NCI-H1092 (cell line): Measurements from ENCODE around the gene XRN2.
"Not testable (repeated sequence)": the region's sequence is repeated elsewhere in the genome, so short reads cannot be mapped to it uniquely, and the experiment has no call there.

Source experiments
- DNase-seq: peaks from one replicate; lab custom pipeline; 2025; lab: John Stamatoyannopoulos, UW

Gene XRN2

DNA sequence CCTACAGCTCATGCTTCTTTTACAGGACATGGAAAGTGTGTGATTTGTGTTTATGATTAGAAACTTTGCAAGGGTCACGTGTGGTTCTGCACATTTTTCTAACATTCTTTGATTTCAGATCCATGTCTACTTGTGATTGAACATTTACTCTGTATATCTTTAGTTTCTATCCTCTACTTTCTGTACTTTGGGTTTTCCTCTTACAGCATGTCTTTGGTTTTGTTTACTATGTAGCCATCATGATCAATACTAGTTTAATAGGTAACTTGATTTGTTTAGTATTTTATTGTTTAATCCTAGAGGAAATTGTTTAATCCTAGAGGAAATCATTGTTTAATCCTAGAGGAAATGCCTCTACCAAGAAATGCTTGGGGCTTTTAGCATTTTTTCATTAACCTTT is 41.8 kb downstream of the XRN2 start:
- DNase-seq = no peak

DNA sequence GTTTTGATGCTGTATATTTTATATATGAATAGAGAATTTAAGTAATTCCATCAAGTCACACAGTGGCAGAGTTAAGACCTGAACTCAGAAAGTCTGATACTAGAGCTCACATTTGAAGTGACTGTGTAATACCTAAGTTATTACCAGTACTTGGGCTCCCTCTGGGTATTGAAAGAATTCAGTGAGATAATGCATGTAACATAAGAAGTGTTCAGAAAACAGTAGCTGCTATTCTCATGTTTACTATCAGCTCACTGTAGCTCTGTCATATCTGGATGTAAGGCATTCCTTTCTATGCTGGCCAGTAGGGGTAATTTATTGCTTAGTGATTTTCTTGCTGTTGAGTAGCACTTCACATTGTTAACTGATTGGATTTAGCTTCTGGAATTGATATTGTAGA is 49.6 kb downstream of the XRN2 start:
- DNase-seq = no peak

GRCh38 chr20:21353236-21353635 is 50.1 kb downstream of the XRN2 start:
- no peak for DNase-seq

GRCh38 chr20:21355981-21356380 is 52.9 kb downstream of the XRN2 start:
- DNase-seq = no peak

DNA sequence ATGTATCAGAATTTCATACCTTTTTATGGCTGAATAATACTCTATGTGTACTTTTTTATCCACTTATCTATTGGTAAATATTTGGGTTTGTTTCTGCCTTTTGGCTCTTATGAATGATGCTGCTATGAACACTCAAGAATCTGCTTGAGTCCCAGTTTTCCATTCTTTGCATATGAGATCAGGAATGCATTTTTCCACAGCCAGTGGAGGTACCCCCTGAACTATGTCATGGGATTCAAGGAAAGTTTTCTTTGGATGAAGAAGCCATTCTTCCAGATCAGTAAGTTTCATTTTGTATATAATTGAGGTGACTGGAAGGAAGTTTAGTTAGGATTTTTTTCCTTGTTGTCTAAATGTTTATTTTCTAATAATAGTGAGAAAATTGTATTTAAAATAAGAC is 53.3 kb downstream of the XRN2 start:
- no peak for DNase-seq

DNA sequence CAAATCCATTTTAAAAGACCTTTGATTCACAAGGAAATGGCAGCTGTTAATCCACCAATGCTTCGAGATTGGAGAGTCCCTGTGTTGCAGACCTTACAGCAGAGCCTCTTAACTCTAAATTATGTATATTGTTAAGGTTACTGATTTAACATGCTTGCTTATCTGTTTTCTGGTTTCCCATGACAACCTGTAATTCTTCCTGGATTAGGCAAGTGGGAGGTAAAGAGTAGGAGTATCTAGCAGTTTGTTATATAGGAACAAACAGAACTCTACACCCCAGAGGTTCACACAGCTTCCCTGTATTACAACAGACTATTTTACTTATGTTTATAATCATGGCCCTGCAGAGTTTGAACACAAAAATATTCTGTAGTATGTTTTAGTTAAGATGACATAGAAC is 54.7 kb downstream of the XRN2 start:
- DNase-seq = no peak

DNA sequence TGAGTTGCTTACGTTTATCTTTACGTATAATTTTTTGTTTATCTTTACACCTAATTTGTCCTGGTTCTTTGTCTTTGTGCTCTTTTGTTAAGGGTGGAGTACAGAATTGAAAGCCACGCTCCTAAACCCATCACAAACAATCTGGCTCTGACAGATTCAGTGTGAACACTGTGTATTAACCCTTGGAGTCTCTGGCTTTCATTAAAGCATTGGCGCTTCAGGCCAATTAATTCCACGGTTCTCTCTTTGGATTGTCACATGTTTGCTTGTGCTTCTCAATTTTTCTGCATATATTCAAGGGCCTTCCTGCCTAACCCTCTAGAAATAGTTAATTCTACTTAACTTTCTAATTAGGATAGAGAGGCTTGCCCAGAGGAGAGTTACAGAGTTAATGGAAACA is 55.6 kb downstream of the XRN2 start:
- DNase-seq = no peak

DNA sequence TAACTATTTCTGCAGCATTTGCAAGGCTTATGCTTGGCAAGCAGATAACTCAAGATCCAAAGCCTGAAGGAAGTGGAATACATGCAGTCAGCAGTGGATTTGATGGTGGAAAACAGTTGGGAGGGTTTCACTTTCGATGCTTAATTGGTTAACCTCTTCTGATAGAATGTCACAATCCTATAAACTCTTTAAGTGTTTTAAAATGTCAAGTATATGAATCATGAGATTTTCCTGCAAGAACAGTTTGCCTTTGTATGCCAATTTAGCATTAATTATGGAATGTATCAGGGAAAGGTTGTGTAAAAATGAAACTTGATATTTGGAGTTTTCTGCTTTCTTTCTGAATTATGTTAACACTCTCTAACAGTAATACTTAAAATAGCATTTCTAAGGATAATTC is 57.6 kb downstream of the XRN2 start:
- no peak for DNase-seq

DNA sequence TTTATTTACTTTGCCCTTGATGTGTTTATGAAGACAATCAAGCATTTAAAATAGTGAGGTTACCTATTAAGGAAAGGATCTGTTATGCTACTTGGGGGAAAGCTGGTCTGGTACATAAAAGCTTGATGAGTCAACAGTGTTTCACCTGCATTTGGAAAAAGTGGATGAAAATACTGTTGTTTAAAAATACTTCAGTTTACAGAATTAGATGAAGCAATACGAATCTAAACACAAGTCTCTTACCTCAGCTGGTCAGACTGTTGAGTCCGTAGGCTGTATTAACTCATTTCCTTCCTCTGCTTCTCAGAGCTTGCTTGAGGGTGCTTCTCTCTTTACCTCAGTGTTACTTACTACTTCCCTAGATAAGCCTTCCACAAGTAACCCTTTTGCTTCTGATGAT is 58.1 kb downstream of the XRN2 start:
- DNase-seq = no peak

DNA sequence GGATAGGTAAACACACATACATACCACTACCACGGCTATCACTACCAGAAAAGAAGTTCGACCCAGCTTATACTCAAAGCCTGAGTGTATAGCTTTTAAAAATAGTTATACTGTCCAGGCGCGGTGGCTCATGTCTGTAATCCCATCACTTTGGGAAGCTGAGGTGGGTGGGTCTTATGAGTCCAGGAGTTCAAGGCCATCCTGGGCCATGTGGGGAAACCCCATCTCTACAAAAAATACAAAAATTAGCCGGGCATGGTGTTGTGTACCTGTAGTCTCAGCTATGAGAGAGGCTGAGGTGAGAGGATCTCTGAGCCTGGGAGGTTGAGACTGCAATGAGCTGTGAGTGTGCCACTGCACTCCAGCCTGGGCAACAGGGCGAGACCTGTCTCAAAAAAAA is 61.3 kb downstream of the XRN2 start:
- no peak for DNase-seq

DNA sequence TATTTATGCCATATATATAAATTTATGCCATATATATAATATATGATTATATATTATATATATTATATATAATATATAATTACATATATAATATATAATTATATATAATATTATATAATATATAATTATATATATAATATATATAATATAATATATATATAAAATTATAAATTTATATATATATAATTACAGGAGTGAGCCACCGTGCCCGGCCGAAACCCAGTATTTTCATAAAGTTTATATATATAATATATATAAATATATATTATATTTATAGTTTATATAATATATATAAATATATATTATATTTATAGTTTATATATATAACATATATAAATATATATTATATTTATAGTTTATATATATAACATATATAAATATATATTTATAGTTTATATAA is 62.6 kb downstream of the XRN2 start:
- DNase-seq = no peak

DNA sequence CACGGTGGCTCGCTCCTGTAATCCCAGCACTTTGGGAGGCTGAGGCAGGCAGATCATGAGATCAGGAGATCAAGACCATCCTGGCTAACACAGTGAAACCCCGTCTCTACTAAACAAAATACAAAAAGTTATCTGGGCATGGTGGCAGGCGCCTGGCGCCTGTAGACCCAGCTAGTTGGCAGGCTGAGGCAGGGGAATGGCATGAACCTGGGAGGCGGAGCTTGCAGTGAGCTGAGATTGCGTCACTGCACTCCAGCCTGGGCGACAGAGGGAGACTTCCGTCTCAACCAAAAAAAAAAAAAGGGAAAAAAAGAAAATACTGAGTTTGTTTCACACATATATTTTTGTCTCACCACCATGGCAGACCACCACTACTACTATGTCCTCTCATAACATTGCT is 63.1 kb downstream of the XRN2 start:
- not testable (repeated sequence) for DNase-seq

GRCh38 chr20:21368791-21369190 is 65.7 kb downstream of the XRN2 start:
- no peak for DNase-seq

DNA sequence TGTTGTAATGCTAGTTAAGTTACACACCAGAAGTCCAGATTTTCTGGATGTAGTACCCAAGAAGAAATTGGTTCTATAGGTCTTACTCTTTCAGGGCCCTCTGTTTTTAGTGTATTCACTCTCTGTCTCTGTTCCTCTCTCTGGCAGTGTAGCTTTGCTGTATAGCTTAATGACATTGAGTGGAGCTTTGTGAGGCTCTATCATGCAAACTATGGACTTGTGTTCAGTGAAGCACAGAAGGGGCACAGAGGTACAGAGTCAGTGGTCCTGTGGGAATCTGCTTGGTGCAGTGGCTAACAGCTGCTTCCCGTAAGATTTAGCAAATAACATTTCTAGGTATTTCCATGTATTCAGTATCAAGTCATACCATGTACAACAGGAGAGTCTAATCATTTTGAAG is 68.1 kb downstream of the XRN2 start:
- DNase-seq = no peak

- DNase-seq = no peak
Measured at GRCh38 chr20:21372016-21372415, 68.9 kb downstream of the XRN2 start.

DNA sequence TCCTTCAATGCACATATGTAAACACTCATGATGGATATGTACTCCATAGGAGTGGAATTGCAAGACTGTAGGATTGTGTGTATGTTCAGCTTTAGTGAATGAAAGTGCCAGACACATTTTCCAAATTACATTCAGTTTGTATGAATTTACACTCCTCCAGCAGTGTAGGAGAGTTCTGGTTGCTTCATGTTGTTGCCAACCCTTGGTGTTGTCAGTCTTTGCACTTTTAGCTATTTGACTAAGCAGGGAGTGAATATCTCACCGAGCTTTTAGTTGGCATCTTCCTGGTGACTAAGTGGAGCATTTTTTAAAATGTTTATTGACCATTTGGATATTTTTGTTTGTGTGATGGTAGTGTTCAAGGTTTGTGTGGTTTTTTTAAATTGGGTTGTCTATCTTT is 70.3 kb downstream of the XRN2 start:
- no peak for DNase-seq

GRCh38 chr20:21376626-21377025 is 73.5 kb downstream of the XRN2 start:
- no peak for DNase-seq

GRCh38 chr20:21377701-21378100 is 74.6 kb downstream of the XRN2 start:
- no peak for DNase-seq

DNA sequence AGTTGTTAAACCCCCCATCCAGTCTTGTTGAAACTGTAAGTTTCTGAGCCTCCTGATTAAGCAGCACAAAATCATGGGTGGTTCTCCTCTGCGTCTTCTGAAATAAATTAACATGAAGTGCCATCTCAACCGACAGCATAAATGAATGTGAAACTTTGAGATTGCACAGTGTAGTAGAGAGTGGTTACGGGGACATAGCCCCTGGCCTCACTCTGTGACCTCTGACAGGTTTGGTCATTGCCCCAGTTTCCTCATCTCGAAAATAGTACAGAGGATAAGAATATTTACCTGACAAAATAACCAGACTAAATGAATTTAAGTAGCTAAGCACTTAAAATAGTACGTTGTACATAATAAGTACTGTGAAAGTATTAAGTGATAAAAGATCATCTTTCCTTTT is 75.1 kb downstream of the XRN2 start:
- no peak for DNase-seq

GRCh38 chr20:21380711-21381110 is 77.6 kb downstream of the XRN2 start:
- DNase-seq = no peak

DNA sequence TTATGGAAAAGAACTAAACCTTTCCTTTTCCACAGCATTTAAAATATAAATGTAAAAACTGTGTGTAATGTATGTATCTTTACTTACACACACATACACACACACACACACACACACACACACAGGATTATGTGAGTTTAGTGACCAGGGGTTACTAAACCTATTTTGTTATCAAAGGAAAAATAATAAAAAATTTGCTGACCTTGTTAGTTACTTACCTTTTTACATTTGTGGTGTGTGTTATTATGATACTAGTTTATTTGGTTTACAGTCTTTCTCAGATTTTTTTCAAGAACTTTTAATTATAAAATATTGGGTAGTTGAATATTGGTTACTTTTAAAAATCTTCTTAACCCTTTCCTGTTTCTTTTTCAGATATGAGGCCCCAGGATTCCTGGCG is 78.5 kb downstream of the XRN2 start:
- no peak for DNase-seq

DNA sequence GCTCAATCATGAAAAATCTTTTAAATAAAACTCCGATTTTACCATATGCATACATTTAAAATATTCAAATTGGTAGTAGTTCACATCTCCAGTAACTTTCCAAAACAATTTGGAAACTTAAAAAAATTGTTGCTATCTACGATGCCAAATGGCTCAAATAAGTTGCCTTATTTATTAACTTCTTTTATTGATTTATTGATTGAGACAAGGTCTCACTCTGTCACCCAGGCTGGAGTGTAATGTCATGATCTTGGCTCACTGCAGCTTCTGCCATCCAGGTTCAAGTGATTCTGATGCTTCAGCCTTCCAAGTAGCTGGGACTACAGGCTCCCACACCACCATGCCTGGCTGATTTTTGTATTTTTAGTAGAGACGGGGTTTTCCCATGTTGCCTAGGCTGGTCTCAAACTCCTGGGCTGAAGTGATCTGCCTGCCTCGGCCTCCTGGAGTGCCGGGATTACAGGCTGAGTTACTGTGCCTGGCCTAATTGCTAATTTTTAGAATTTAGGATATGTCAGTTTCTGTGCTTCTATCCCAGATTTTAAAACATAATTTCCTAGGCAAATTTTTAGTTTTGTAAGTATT is 81.3 kb downstream of the XRN2 start:
- no peak for DNase-seq

GRCh38 chr20:21386111-21386510 is 83.0 kb downstream of the XRN2 start:
- DNase-seq = no peak

- peak; percentile 61 for DNase-seq
Measured at GRCh38 chr20:21387528-21387927, 84.4 kb downstream of the XRN2 start.

DNA sequence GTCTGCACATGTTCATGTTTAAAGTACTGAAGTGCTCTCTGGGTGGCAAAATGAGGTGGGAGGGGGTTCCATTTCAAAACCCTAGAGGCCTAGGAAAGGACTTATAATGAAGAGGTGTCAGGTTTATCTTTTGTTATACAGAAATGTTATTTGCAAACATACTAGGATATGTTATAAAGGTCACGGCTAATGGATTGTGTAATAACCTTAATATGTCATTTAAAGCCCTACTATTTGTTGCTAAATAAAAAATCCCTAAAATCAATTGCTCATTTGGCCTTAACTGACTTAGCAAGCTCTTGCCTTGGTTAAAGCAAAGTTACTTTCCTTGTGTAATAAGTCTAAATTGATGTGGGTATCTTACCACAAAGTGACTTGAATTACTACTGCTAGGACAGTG is 85.4 kb downstream of the XRN2 start:
- DNase-seq = no peak
